IPS-18c (cell line): ENCODE data around the gene PSD4.

ENCODE experiments used
- H3K4me3 ChIP-seq: 2 replicates; pipeline ENCODE4 v1.7.0; 2013; ENCODE audit warnings: low read depth, mild to moderate bottlenecking, low read length, moderate library complexity; ENCODE audit not compliant: insufficient read depth
- H3K9me3 ChIP-seq: one replicate; pipeline ENCODE4 v1.6.1; 2013; ENCODE audit warnings: mild to moderate bottlenecking, low read length, moderate library complexity; ENCODE audit not compliant: control insufficient read depth, insufficient read depth

Gene PSD4

DNA sequence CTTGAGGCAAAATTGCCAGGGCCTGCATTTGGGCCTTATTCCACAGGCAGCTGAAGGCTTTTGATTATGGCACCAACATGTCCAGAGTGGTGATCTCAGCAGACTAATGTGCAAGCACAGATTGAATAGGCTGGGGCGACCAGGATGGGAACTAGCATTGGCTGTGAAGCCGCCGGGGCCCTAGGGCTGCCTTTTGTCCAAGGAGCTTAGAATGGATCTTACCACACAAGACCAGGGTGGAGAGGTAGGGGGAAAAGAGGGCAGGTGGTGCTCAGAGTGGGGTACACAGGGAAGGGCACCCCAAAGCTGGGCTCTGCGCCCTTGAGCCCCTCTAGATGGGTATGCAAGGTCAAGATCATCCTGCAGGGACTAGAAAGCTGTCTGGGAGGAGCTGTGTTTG lies 23.1 kb downstream of the PSD4 start:
- Histone ChIP-seq H3K4me3 (no peak overlapping the region), H3K9me3 (no peaks in the 10 kb centered on the region)

DNA sequence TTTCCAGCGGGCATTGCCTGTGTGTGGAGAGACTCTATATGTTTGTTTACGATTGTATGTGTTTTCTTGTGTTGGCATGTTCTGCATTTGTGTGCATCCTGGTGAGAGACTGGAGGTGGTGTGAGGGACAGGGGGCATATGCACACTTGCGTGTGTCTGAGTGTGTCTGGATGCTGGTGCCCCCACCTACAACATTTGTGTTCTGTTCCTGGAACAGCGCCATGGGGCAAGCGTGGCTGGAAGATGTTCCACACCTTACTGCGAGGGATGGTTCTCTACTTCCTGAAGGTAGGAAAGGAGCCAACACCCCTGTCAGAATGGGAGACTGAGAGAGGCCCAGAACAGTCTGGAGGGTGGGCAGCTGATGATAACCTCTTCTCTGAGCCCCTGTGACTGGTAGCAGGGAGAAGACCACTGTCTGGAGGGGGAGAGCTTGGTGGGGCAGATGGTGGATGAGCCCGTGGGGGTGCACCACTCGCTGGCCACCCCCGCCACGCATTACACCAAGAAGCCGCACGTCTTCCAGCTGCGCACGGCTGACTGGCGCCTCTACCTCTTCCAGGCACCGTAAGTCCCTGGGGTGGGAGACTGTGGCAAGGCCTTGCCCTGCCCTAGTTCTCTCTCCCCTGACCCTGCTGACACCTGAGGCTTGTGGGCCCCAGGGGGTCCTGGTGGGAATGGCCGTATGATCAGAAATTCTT lies 23.7 kb downstream of the PSD4 start:
- Histone ChIP-seq H3K9me3 (no peaks in the 10 kb centered on the region), H3K4me3 (no peak overlapping the region)

DNA sequence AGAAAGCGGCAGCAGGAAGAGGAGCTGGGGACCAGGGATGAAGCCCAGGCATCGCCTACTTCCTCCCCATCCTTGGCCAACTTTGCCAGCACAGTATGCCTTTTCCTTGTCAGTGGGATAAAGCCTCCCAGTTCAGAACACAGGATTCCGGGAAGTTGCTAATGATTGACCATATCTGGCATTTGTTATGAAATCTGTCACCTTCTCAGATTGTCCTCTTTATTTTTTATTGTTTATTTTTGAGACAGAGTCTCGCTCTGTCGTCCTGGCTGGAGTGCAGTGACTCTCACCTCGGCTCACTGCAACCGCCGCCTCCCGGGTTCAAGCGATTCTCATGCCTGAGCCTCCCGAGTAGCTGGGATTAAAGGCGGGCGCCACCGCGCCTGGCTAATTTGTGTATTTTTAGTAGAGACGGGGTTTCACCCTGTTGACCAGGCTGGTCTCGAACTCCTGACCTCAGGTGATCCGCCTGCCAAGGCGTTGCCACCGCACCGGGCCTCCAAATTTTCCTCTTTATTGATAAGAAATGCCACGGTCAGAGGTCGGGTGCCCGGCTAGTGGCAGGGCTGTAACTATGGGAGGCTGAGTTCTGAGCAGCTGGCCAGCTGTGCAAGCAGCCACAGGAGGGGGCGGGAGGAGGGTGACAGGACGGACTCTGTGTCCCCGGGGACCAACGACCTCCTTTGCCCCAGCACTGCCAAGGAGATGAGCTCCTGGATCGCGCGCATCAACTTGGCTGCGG lies 24.4 kb downstream of the PSD4 start:
- H3K4me3 ChIP-seq, result peak overlapping the region; percentile 75

DNA sequence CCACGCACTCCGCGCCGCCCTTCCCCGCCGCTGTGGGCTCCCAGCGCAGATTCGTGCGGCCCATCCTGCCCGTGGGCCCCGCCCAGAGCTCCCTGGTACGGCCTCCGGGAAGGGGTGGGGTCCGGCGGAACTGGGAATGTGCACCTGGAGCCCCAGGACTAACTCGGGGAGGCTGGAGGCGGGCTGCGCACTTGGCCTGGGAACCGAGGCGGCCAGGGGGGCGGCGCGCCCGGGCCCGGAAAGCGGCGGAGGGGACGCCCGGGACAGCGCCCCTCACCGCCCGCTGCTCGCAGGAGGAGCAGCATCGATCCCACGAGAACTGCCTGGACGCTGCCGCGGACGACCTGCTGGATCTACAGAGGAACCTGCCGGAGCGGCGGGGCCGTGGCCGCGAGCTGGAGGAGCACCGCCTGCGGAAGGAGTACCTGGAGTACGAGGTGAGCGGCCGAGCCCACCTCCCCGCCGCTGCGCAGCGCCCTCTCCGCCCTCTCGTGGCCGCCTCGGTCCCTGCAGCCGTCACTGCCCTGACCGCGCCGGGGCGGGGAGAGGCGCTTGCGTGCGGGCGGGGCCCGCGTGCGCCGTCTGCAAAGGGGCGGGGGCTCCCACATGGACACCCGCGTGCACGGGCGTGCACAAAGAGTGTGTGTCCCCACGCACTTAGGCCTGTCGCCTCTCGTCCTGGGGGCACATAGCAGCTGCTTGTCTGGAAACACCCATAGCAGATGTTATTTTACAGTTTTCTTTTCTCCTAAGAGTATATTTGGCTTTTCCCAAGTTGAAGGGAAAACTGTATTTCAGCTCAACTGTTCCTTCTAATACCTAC lies 25.2 kb downstream of the PSD4 start:
- H3K9me3 ChIP-seq, result no peaks in the 10 kb centered on the region
- peak overlapping the region; percentile 75 for H3K4me3 ChIP-seq

More for the DNA sequence above, 24.4 kb downstream of the PSD4 start:
- no peaks in the 10 kb centered on the region for H3K9me3 ChIP-seq

DNA sequence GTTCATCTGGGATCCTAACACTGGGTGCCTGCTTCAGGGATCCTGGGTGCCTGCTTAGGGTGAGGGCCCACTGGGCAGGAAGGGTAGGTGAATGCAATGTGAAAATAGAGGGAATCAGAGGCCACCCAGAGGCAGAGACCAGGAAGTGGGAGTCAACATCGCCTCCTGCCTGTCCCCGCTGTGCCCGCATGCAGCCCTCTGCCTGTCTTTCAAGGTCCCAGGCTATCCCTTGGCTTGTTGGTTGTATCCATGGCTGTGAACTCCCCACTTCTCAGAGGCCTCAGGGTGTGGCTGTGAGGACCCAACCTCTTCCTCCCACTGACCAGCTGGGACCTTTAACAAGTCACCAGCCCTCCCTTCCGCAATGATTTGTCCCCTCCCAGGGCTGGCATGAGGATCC lies 26.5 kb downstream of the PSD4 start:
- H3K4me3 ChIP-seq, result no peak overlapping the region
- no peaks in the 10 kb centered on the region for H3K9me3 ChIP-seq

DNA sequence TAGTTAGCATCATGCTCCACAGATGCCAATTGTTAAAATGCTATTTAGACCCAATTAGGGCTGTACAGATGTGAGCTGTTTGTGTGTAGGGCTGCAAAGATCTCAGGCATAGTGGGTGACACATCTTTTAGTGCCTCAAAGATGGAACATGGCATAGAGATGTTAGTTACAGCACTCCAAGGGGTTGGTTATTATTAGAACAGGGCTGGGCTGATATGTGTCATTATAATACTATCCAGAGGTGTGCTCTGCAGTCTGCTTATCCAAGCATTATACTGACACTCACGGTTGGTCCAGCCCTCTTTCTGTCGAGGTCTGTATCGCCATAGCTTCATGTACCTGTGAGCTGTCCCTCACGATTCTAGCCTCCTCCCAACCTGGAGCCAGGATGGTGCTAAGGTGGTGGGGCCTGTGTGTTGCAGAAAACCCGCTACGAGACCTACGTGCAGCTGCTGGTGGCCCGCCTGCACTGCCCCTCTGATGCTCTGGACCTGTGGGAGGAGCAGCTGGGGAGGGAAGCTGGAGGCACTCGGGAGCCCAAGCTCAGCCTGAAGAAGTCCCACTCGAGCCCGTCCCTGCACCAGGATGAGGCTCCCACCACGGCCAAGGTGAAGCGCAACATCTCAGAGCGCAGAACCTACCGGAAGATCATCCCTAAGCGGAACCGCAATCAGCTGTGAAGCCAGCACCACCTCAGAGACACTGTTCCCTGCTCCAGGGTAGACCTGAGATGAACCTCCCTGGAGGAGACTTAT lies 27.1 kb downstream of the PSD4 start:
- no peaks in the 10 kb centered on the region for H3K9me3 ChIP-seq
- H3K4me3 ChIP-seq, result no peak overlapping the region

DNA sequence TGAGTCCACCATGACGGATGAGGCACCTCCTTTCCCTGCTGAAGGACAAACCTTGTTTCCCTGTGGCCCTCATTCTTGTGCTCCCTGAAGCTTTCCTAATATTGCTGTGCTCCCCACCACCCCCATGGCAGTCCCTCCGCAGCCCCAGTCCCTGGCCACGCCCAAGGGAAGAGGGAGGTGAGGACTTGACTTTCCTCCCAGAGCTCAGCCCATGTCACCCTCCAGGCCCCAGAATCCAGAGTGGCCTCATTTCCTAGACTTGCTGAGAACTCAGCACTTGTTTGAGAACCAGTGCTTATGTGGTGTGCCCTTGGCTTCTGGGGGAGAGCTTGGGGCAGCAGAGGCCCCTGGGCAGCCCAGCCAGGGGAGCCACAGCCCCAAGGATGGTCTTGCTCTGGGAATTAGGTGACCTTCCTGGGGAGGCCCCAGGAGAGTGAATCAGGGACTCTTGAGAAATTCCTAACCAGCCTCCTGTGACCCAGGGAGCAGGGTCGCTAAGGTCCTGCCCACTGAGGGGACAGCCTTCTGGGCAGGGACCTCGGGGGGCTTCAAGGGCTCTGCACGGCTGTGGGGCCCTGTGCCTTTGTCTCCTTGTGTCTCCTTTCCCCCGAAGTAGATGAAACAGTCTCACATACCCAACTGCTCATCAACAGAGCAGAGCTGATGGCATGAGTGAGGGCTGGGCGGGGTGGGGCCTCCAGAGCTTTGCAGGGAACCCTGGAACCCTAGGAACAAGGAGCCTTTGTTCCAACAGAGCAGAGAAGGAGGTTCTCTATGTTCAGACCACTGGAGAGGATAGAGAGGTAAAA lies 27.9 kb downstream of the PSD4 start:
- no peaks in the 10 kb centered on the region for H3K9me3 ChIP-seq
- no peak overlapping the region; the same call in 1 of the 2 replicates for H3K4me3 ChIP-seq

DNA sequence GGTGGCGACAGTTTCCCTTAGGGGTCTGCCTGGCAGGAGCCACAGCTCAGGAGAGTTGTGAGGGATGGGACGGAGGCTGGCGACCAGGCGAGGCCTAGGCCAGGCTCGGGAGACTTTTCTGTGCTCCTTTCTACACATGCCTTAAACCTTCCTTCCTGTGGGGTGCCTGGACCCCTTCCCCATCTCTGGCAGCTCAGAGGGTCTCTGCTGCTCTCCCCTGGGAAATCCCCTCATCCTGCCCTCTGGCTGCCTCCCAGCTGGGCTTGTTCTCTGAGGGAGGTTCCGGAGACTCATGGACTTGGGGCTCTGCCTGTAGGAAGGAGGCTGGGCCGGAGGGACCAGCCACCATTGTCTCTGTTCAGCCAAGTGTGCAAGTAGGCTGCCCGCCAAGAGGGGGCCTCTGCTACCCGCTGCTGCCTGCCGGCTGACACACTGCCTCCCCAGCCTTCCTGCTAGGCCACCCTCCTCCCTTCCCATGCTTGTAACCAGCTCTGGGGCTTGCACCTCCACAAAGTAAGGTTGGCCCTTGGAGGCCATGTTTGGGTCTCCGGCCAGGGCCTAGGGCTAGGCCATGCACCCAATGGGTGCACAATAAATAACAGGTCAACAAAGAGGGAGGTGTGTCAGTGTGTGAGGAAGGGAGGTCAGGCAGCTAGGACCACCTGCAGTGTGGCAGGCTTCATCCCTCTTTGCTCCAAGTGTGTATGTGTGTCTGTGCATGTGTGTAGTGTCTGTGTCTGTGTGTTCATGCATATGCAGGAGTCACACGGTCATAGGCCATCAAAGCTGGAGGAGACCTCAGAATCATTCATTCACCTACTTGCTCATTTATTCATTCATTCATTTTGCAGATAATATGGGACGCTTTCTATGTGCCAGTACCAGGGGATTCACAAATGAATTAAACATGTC lies 28.8 kb downstream of the PSD4 start:
- Histone ChIP-seq H3K9me3 (no peaks in the 10 kb centered on the region), H3K4me3 (no peak overlapping the region; the same call in 1 of the 2 replicates)

DNA sequence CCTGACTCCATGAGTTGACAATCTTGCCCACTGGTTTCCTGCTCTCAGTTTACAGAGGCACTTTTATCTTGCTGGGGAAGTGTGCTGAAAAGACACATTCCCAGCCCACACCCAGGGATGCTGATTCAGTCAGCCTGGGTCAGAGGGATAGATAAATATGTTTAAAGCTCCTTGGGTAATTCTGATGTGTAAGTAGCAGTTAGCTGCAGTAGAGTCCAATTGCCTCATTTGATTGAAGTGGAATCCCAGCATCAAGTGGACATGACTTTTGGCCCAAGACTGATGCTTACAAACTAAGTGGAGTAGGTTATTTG lies 29.4 kb downstream of the PSD4 start:
- Histone ChIP-seq H3K4me3 (no peak overlapping the region), H3K9me3 (no peaks in the 10 kb centered on the region)

DNA sequence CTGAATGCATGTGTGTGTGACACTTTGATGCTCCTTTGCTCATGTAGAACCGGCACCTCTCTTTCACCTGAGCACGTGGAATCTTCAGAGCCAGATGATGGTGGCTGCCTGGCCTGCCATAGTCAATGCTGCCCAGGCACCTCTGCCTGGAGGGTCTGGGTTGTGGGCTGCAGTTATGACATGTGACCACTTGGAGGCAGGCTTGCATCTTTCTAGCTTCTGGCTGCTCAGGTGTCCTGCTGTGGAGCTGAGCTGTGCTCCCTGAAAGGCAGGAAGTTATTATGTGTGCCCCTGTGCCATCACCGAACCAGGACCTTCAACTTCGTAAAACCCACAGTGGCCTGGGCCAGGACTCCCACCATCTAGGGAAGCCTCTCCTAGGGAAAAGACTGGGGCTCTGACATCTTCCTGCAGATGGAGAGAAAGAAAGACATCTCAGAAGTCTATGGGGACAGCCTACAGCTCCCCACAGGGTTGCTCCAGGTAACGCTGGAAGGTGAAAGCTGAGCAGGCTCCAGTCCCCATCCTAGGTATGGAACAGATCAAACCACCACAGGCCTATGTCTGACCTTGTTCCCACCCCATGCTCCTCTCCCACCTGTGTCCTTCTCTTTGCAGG lies 30.2 kb downstream of the PSD4 start:
- no peaks in the 10 kb centered on the region for H3K9me3 ChIP-seq
- no peak overlapping the region for H3K4me3 ChIP-seq

DNA sequence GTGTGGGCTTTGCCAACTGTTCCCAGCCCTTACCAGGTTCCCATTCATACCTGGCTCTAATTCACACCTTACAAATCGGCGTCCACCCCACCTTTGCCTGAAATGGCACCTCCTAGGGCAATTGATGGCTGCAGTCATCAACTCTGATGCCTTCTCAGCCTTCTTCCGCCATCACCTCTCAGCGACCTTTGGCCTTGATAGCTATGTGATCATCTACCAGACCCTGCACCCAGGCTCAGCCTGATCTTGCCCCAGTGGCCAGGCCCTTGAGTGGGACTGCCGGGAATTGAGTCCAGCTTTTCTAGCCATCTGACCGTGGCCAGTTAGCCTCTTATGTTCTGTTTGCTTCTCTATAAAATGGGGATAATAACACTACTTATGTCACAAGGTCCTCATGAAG lies 32.5 kb downstream of the PSD4 start:
- Histone ChIP-seq H3K4me3 (no peak overlapping the region), H3K9me3 (no peaks in the 10 kb centered on the region)

DNA sequence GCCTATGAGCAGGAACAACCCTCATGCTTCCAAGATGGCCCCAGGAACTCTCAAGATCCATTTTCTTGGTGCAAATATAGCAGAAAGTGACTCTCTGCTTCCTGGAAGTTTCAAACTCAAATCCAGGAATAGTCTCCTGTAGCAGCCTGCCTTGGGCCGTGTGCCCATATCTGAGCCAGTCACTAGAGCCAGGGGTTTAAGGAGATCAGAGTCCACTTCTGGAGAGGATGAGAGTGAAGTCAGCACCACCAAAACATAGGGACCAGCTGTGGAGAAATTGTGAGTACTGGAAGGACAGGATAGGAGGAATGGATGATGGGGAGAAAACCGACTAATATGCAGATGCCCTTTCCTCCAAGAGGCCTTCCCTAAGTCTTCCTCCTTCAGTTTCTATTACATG lies 33.2 kb downstream of the PSD4 start:
- H3K4me3 ChIP-seq, result no peak overlapping the region
- H3K9me3 ChIP-seq, result no peaks in the 10 kb centered on the region

DNA sequence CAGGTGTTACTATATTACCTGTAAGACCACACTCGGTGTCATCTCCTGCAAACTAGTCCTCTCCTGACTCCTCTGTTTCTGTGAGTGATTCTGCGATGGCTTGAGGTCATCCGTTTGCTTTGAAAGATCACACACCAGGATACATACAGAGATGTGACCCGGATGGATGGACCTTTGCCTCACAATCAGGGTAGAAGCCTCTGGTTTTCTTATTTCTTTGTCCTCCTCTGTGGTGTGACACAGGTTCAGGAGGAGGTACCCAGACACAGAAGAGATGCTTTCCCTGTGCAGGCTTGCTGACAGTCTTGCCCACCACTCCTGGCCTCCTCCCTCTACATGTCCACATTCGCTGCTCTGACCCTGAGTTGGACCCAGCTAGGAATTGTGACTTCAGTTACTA lies 34.6 kb downstream of the PSD4 start:
- H3K4me3 ChIP-seq, result no peak overlapping the region
- no peaks in the 10 kb centered on the region for H3K9me3 ChIP-seq

DNA sequence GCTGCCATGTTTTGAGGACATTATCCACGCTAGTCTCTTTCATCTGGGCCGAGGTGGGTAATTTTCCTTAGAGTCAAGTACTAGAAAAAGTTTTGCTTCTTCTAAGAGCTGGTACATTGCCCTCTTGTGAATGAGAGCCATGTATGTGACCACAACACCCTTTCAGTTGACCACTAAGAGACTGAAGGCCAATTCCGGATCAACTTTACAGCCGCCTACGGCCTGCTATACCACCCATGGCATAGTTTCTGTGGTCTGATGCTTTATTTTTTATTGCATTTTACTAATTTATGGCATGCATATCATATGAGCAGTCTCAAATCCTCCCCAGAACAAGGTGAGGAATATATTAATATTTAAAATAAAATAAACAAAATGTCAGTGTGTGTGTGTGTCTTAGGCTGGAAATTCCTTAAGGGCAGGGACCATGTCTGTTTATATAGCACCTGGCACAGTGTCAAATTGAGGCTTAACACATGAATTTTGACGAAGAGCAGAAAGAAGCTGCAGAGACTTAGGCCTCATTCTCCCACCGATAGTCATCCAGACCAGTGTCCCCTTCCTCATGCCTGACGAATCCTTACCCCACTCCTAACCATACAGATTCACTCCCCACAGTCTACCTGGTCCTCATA lies 35.4 kb downstream of the PSD4 start:
- Histone ChIP-seq H3K9me3 (no peaks in the 10 kb centered on the region), H3K4me3 (no peak overlapping the region)

DNA sequence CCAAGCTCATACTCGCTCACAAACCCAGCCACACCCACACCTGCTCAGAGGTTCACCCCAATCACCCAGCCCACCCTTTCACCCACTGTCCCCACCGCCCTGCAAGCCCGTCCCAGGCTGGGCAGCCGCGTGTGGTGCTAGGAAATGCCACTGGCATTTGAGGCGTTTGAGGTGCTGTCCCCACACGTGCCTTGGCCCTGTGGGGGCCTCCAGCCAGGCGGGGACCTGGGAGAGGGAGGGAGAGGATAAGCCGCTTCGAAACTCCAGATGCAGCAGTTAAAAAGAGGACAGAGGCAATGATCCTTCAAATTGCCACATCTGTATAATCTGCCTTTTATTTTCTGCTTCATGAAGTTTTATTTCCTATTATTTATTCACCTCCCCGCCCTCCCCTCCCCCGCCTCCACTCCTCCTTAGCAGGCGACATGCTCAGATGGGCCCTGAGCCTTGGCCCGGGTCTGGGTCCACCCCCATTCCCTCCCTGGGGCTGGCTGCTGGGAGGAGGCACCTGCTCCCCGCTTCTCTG lies 35.9 kb downstream of the PSD4 start:
- H3K4me3 ChIP-seq, result no peak overlapping the region
- no peaks in the 10 kb centered on the region for H3K9me3 ChIP-seq
